Activated T-cell treated with anti-CD3 and anti-CD28 coated beads, Interleukin-2, amount 50 U/mL, for 48 hours (primary cell): Measurements from ENCODE around the gene C12orf43.

ENCODE experiments used
- DNase-seq, 2 experiments: peaks; one replicate each; pipeline ENCODE4 v3.0.0-alpha.2; 2020

Gene C12orf43

GRCh38 chr12:121026274-121027045 lies 10.2 kb upstream of the C12orf43 start:
- DNase-seq = no peak

GRCh38 chr12:121025442-121026226 lies 9.3 kb upstream of the C12orf43 start:
- DNase-seq = no peak

- DNase-seq = no peak
Observed at GRCh38 chr12:121023799-121024198, 7.5 kb upstream of the C12orf43 start.

GRCh38 chr12:121022713-121023112 lies 6.4 kb upstream of the C12orf43 start:
- DNase-seq = no peak

GRCh38 chr12:121021754-121022153 lies 5.5 kb upstream of the C12orf43 start:
- no peak for DNase-seq

- no peak for DNase-seq
Observed at GRCh38 chr12:121018860-121019617, 2.8 kb upstream of the C12orf43 start.

GRCh38 chr12:121017966-121018491 lies 1.7 kb upstream of the C12orf43 start:
- DNase-seq = no peak

- DNase-seq = no peak
Observed at GRCh38 chr12:121013715-121014114, 2.6 kb downstream of the C12orf43 start.

GRCh38 chr12:121011820-121012219 lies 4.5 kb downstream of the C12orf43 start:
- no peak for DNase-seq

GRCh38 chr12:121010860-121011259 lies 5.4 kb downstream of the C12orf43 start:
- DNase-seq = no peak

- DNase-seq = no peak
Observed at GRCh38 chr12:121009741-121010140, 6.5 kb downstream of the C12orf43 start.

GRCh38 chr12:121008347-121009098 lies 7.8 kb downstream of the C12orf43 start:
- no peak for DNase-seq

- DNase-seq = peak; percentile 58 to 77
Observed at GRCh38 chr12:121005346-121005815, 10.9 kb downstream of the C12orf43 start.

GRCh38 chr12:121004253-121004815 lies 12.0 kb downstream of the C12orf43 start:
- no peak for DNase-seq

- DNase-seq = no peak
Observed at GRCh38 chr12:121003650-121004049, 12.6 kb downstream of the C12orf43 start.

GRCh38 chr12:121001841-121002483 lies 14.3 kb downstream of the C12orf43 start:
- no peak for DNase-seq

- DNase-seq = no peak
Observed at GRCh38 chr12:121001060-121001459, 15.2 kb downstream of the C12orf43 start.

- DNase-seq = no peak
Observed at GRCh38 chr12:121000530-121000929, 15.8 kb downstream of the C12orf43 start.

GRCh38 chr12:120999191-121000120 lies 16.8 kb downstream of the C12orf43 start:
- DNase-seq = no peak

GRCh38 chr12:120998435-120998834 lies 17.9 kb downstream of the C12orf43 start:
- no peak for DNase-seq
